Measurements from ENCODE around the gene MYCBP2. TPM values are rescaled to one million over a fixed set of nuclear protein-coding genes. Genes with fewer than 3 reads are reported as not detected.

The MYCBP2 gene
- polyA plus RNA-seq, 1 of the 3 experiments (the other 2 are of a cell fraction) = 18.5 TPM

DNA sequence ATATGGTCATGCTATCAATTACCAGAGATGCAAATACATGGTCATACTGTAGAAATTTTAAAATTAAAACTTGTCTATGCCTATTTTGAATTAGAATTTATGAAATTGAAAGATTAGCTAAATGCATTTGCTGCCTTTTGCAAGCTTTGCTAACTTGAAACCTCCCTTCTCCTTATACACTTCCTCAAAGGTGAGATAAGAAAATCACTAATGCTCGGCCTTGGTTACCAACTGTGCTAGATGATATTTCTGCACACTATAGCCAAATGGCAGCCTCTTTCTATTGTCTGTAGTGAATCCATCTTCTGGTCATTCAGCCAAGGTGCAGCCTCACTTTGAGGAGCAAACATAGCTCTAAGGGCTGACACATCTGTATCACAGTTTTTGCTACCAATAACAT, 31.1 kb upstream of the MYCBP2 start:
- H3K9me2 ChIP-seq = no peaks in the 10 kb centered on the region
- H3K4me2 ChIP-seq = no peak overlapping the region
- no peaks in the 10 kb centered on the region for H3K9me3 ChIP-seq
- no peaks in the 10 kb centered on the region for H3K79me2 ChIP-seq (ENCODE audit: insufficient read depth)
- H3K4me3 ChIP-seq (ENCODE audit: low read depth in 2 of 2, low read length in 1 of 2) = no peak overlapping the region
- no peak for TF ChIP-seq NFIC (IDR thresholded peaks at IDR 0.05; ENCODE audit: borderline replicate concordance)
- H3K36me3 ChIP-seq (replicated peaks in 1 of 2; ENCODE audit: control insufficient read depth in 1 of 2, insufficient read depth in 2 of 2, low read length in 1 of 2) = no peaks in the 10 kb centered on the region
- DNase-seq = no peak
- no peak overlapping the region for H3K9ac ChIP-seq
- no peaks in the 10 kb centered on the region for H3K27me3 ChIP-seq (ENCODE audit: insufficient read depth)
- ChIA-PET POLR2A (no interaction called here), CTCF (no interaction called here)
- no peaks in the 10 kb centered on the region for H3F3A ChIP-seq (replicated peaks; ENCODE audit: insufficient read depth)
- 47% methylated on average over 1 of the region's 1 CpG for WGBS (ENCODE audit: low lambda C conversion rate)
- no peaks in the 10 kb centered on the region for H3K4me1 ChIP-seq (ENCODE audit: control insufficient read depth in 1 of 2, insufficient read depth in 2 of 2, low read depth in 1 of 2, low read length in 1 of 2)
- H2AFZ ChIP-seq (ENCODE audit: low read depth) = no peak overlapping the region
- H3K27ac ChIP-seq (ENCODE audit: low read depth in 2 of 2, low read length in 1 of 2) = no peak overlapping the region
- H4K20me1 ChIP-seq (ENCODE audit: insufficient read depth) = no peaks in the 10 kb centered on the region

DNA sequence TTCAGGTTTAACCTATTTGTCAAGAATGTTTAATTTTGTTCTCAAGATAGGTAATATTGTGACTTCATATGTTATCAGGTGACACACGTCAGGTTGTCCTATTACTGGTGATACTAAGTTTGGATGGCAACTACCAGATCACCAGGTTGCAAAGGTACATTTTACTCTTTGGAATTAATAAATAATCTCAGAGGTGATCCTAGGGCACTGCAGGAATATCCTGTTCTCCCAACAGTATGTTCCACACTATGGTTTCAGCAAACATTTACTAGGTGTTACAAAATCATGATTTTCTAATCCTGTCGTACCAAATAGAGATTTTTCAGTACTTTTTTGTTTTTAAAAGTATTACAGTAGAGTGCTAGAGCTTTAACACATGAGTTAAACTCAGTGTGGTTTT, 29.3 kb upstream of the MYCBP2 start:
- TF ChIP-seq POLR2AphosphoS5 (IDR thresholded peaks at IDR 0.05; ENCODE audit: low read depth, low read length) (no peak), RAD21 (IDR thresholded peaks at IDR 0.05; ENCODE audit: low read length) (no peak), EZH2phosphoT487 (IDR thresholded peaks at IDR 0.05; ENCODE audit: borderline replicate concordance, low read depth) (no peak), FOXJ3 (CRISPR knock-in tag; IDR thresholded peaks at IDR 0.05) (no peak), RXRA (IDR thresholded peaks at IDR 0.05; ENCODE audit: borderline replicate concordance, low read depth) (no peak), FOSL2 (IDR thresholded peaks at IDR 0.05; ENCODE audit: borderline replicate concordance, low read depth) (no peak), TEAD4 (IDR thresholded peaks at IDR 0.05; ENCODE audit: borderline replicate concordance, insufficient read depth) (no peak)
- WGBS (ENCODE audit: low lambda C conversion rate) = 54% methylated on average over 2 of the region's 2 CpGs
- CTCF ChIA-PET = no interaction called here
- no peak overlapping the region for H3K27ac ChIP-seq (ENCODE audit: low read depth in 2 of 2, low read length in 1 of 2)
- no peak overlapping the region for H3K4me2 ChIP-seq
- DNase-seq = no peak
- H3K4me3 ChIP-seq (ENCODE audit: low read depth in 2 of 2, low read length in 1 of 2) = no peak overlapping the region
- H3K79me2 ChIP-seq (ENCODE audit: insufficient read depth) = no peaks in the 10 kb centered on the region
- no peaks in the 10 kb centered on the region for H3K27me3 ChIP-seq (ENCODE audit: insufficient read depth)
- H3K4me1 ChIP-seq (ENCODE audit: control insufficient read depth in 1 of 2, insufficient read depth in 2 of 2, low read depth in 1 of 2, low read length in 1 of 2) = no peaks in the 10 kb centered on the region
- H3K9me3 ChIP-seq = no peaks in the 10 kb centered on the region
- H3K36me3 ChIP-seq (replicated peaks in 1 of 2; ENCODE audit: control insufficient read depth in 1 of 2, insufficient read depth in 2 of 2, low read length in 1 of 2) = no peaks in the 10 kb centered on the region
- H3F3A ChIP-seq (replicated peaks; ENCODE audit: insufficient read depth) = no peaks in the 10 kb centered on the region
- no peak overlapping the region for H3K9ac ChIP-seq
- no peaks in the 10 kb centered on the region for H3K9me2 ChIP-seq
- H4K20me1 ChIP-seq (ENCODE audit: insufficient read depth) = no peaks in the 10 kb centered on the region
- POLR2A ChIA-PET = no interaction called here
- H2AFZ ChIP-seq (ENCODE audit: low read depth) = no peak overlapping the region

DNA sequence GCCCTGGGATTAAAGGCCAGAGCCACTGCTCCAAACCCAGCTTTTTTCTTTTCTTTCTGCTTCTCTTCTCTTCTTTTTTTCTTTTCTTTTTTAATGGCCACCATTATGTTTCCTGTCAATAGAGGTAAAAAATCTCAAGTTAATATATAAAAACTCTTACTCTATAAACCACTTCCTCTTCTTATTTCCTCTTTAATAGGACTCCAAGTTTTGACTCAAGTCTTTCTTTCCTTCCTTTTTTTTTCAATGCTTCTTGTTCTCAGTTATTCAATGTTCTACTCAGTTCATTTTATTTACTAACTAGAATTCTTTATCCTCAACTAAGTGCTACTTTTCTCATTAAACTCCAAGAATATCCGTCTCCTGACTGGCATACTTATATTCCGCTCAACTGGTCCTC, 27.1 kb upstream of the MYCBP2 start:
- Histone ChIP-seq H3K4me3 (ENCODE audit: low read depth in 2 of 2, low read length in 1 of 2) (no peak overlapping the region), H3F3A (replicated peaks; ENCODE audit: insufficient read depth) (no peaks in the 10 kb centered on the region), H3K9ac (no peak overlapping the region), H3K4me1 (ENCODE audit: control insufficient read depth in 1 of 2, insufficient read depth in 2 of 2, low read depth in 1 of 2, low read length in 1 of 2) (no peaks in the 10 kb centered on the region), H3K9me2 (no peaks in the 10 kb centered on the region), H3K9me3 (no peaks in the 10 kb centered on the region), H3K79me2 (ENCODE audit: insufficient read depth) (no peaks in the 10 kb centered on the region), H3K36me3 (replicated peaks in 1 of 2; ENCODE audit: control insufficient read depth in 1 of 2, insufficient read depth in 2 of 2, low read length in 1 of 2) (no peaks in the 10 kb centered on the region), H4K20me1 (ENCODE audit: insufficient read depth) (no peaks in the 10 kb centered on the region), H3K27me3 (ENCODE audit: insufficient read depth) (no peaks in the 10 kb centered on the region), H3K27ac (ENCODE audit: low read depth in 2 of 2, low read length in 1 of 2) (no peak overlapping the region), H2AFZ (ENCODE audit: low read depth) (no peak overlapping the region), H3K4me2 (no peak overlapping the region)
- 81% methylated on average over 2 of the region's 2 CpGs for WGBS (ENCODE audit: low lambda C conversion rate)
- DNase-seq = no peak
- POLR2A ChIA-PET = no interaction called here
- TF ChIP-seq, protein P1, sequence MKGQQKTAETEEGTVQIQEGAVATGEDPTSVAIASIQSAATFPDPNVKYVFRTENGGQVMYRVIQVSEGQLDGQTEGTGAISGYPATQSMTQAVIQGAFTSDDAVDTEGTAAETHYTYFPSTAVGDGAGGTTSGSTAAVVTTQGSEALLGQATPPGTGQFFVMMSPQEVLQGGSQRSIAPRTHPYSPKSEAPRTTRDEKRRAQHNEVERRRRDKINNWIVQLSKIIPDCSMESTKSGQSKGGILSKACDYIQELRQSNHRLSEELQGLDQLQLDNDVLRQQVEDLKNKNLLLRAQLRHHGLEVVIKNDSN (IDR thresholded peaks at IDR 0.05; ENCODE audit: borderline replicate concordance, low read depth) = no peak
- TF ChIP-seq GABPA (IDR thresholded peaks at IDR 0.05; ENCODE audit: low read depth) = no peak
- CTCF ChIA-PET = no interaction called here
